IPS-15b (cell line): ENCODE results near the gene TRPM2.
"Not testable (repeated sequence)": the region's sequence is repeated elsewhere in the genome, so short reads cannot be mapped to it uniquely, and the experiment has no call there.

ENCODE experiments used
- H3K27me3 ChIP-seq: one replicate; pipeline ENCODE4 v1.6.1; 2013; ENCODE audit warnings: low read length; ENCODE audit not compliant: control insufficient read depth, insufficient read depth
- H3K36me3 ChIP-seq: one replicate; pipeline ENCODE4 v1.6.1; 2013; ENCODE audit warnings: low read length; ENCODE audit not compliant: control insufficient read depth, insufficient read depth
- H3K4me1 ChIP-seq: one replicate; pipeline ENCODE4 v1.6.1; 2013; ENCODE audit warnings: mild to moderate bottlenecking, low read length; ENCODE audit not compliant: control insufficient read depth, insufficient read depth
- H3K4me3 ChIP-seq: one replicate; pipeline ENCODE4 v1.5.1; 2013; ENCODE audit warnings: low read depth, low read length
- H3K9ac ChIP-seq: one replicate; pipeline ENCODE4 v1.6.1; 2013; ENCODE audit warnings: low read depth, mild to moderate bottlenecking, low read length
- H3K9me3 ChIP-seq: one replicate; pipeline ENCODE4 v1.6.1; 2013; ENCODE audit warnings: mild to moderate bottlenecking, low read length; ENCODE audit not compliant: control insufficient read depth, insufficient read depth

The TRPM2 gene

GRCh38 chr21:44341726-44342458 lies 11.5 kb upstream of the TRPM2 start:
- not testable (repeated sequence) for H3K27me3 ChIP-seq, H3K36me3 ChIP-seq, H3K4me3 ChIP-seq, H3K4me1 ChIP-seq, H3K9ac ChIP-seq, H3K9me3 ChIP-seq

- H3K9ac ChIP-seq, H3K9me3 ChIP-seq, H3K27me3 ChIP-seq, H3K4me1 ChIP-seq, H3K4me3 ChIP-seq, H3K36me3 ChIP-seq: not testable (repeated sequence)
Measured at GRCh38 chr21:44342981-44343380, 10.4 kb upstream of the TRPM2 start.

- Histone ChIP-seq H3K9ac (no peak overlapping the region), H3K4me1 (peaks cover 6% of the 10 kb centered on the region), H3K9me3 (no peaks in the 10 kb centered on the region), H3K27me3 (no peaks in the 10 kb centered on the region), H3K4me3 (no peak overlapping the region), H3K36me3 (no peaks in the 10 kb centered on the region)
Measured at GRCh38 chr21:44344541-44345183, 8.8 kb upstream of the TRPM2 start.

GRCh38 chr21:44345495-44345894 lies 7.9 kb upstream of the TRPM2 start:
- H3K4me1 ChIP-seq, result peaks cover 5% of the 10 kb centered on the region
- no peaks in the 10 kb centered on the region for H3K27me3 ChIP-seq
- no peak overlapping the region for H3K4me3 ChIP-seq
- H3K9me3 ChIP-seq, result no peaks in the 10 kb centered on the region
- no peaks in the 10 kb centered on the region for H3K36me3 ChIP-seq
- H3K9ac ChIP-seq, result no peak overlapping the region

GRCh38 chr21:44347911-44348451 lies 5.4 kb upstream of the TRPM2 start:
- H3K27me3 ChIP-seq, result no peaks in the 10 kb centered on the region

GRCh38 chr21:44348861-44349260 lies 4.6 kb upstream of the TRPM2 start:
- no peaks in the 10 kb centered on the region for H3K36me3 ChIP-seq
- H3K4me1 ChIP-seq, result no peaks in the 10 kb centered on the region
- no peak overlapping the region for H3K4me3 ChIP-seq
- H3K27me3 ChIP-seq, result no peaks in the 10 kb centered on the region
- no peak overlapping the region for H3K9ac ChIP-seq
- H3K9me3 ChIP-seq, result no peaks in the 10 kb centered on the region

More at GRCh38 chr21:44347911-44348451, 5.4 kb upstream of the TRPM2 start:
- Histone ChIP-seq H3K4me1 (no peaks in the 10 kb centered on the region), H3K36me3 (no peaks in the 10 kb centered on the region), H3K9ac (no peak overlapping the region), H3K9me3 (no peaks in the 10 kb centered on the region), H3K4me3 (no peak overlapping the region)

GRCh38 chr21:44349416-44349846 lies 4.0 kb upstream of the TRPM2 start:
- Histone ChIP-seq H3K4me3 (no peak overlapping the region), H3K9ac (no peak overlapping the region), H3K36me3 (no peaks in the 10 kb centered on the region), H3K4me1 (no peaks in the 10 kb centered on the region), H3K9me3 (no peaks in the 10 kb centered on the region), H3K27me3 (no peaks in the 10 kb centered on the region)

- Histone ChIP-seq H3K36me3 (no peaks in the 10 kb centered on the region), H3K4me1 (no peaks in the 10 kb centered on the region), H3K9me3 (no peaks in the 10 kb centered on the region), H3K9ac (no peak overlapping the region), H3K4me3 (no peak overlapping the region), H3K27me3 (no peaks in the 10 kb centered on the region)
Measured at GRCh38 chr21:44349847-44350772, 3.3 kb upstream of the TRPM2 start.

- H3K9ac ChIP-seq, result no peak overlapping the region
- H3K36me3 ChIP-seq, result no peaks in the 10 kb centered on the region
- H3K9me3 ChIP-seq, result no peaks in the 10 kb centered on the region
- H3K4me3 ChIP-seq, result no peak overlapping the region
- no peaks in the 10 kb centered on the region for H3K27me3 ChIP-seq
- no peaks in the 10 kb centered on the region for H3K4me1 ChIP-seq
Measured at GRCh38 chr21:44350773-44351481, 2.5 kb upstream of the TRPM2 start.

- Histone ChIP-seq H3K4me3 (no peak overlapping the region), H3K36me3 (no peaks in the 10 kb centered on the region), H3K27me3 (no peaks in the 10 kb centered on the region), H3K9me3 (no peaks in the 10 kb centered on the region), H3K9ac (no peak overlapping the region), H3K4me1 (no peaks in the 10 kb centered on the region)
Measured at GRCh38 chr21:44351535-44352252, 1.7 kb upstream of the TRPM2 start.
